ENCODE results near the gene PPP2R5C.

GRCh38 chr14:101830271-101830670 is 68.8 kb downstream of the PPP2R5C start:
- TF ChIP-seq NFATC3 (IDR thresholded peaks at IDR 0.05) (no peak), USF1 (CRISPR knock-in tag; IDR thresholded peaks at IDR 0.05) (no peak), SIX5 (IDR thresholded peaks at IDR 0.05; ENCODE audit: borderline replicate concordance in 1 of 2, insufficient read depth in 1 of 2, low read depth in 1 of 2, low read length in 2 of 2) (no peak), SMARCE1 (IDR thresholded peaks at IDR 0.05) (no peak), ARNT (IDR thresholded peaks at IDR 0.05) (no peak), PHF8 (IDR thresholded peaks at IDR 0.05; ENCODE audit: borderline replicate concordance, low read length) (no peak), ZBTB33 (CRISPR knock-in tag; IDR thresholded peaks at IDR 0.05) (no peak), POLR2H (tag; IDR thresholded peaks at IDR 0.05; ENCODE audit: low read depth) (no peak), CREB5 (CRISPR knock-in tag; IDR thresholded peaks at IDR 0.05) (no peak)
